GM12864 (cell line): ENCODE results near the gene ZFX.

Experiments
- DNase-seq: peaks from one replicate; pipeline ENCODE4 v3.0.0-alpha.2; 2011; ENCODE audit warnings: low read depth
- H3K4me3 ChIP-seq: 2 replicates; pipeline ENCODE4 v1.5.1; 2011; ENCODE audit warnings: mild to moderate bottlenecking, low read depth, low read length, control low read depth
- CTCF ChIP-seq: IDR thresholded peaks from 2 replicates; pipeline ENCODE4 v1.5.1; 2011; ENCODE audit warnings: low read depth, mild to moderate bottlenecking, moderate library complexity, low read length, control low read depth, inconsistent platforms; ENCODE audit errors: missing control alignments

ZFX gene

GRCh38 chrX:24216827-24217226 lies 67.3 kb downstream of the ZFX start:
- DNase-seq = no peak
- H3K4me3 ChIP-seq = no peak overlapping the region
- no peak for TF ChIP-seq CTCF

GRCh38 chrX:24219320-24219719 lies 69.8 kb downstream of the ZFX start:
- DNase-seq = no peak
- TF ChIP-seq CTCF = no peak
- H3K4me3 ChIP-seq = no peak overlapping the region

GRCh38 chrX:24221872-24222271 lies 72.3 kb downstream of the ZFX start:
- H3K4me3 ChIP-seq = no peak overlapping the region
- no peak for DNase-seq
- no peak for TF ChIP-seq CTCF

GRCh38 chrX:24225265-24225664 lies 75.7 kb downstream of the ZFX start:
- no peak overlapping the region for H3K4me3 ChIP-seq
- no peak for TF ChIP-seq CTCF
- no peak for DNase-seq

GRCh38 chrX:24226176-24226575 lies 76.6 kb downstream of the ZFX start:
- no peak for TF ChIP-seq CTCF
- H3K4me3 ChIP-seq = no peak overlapping the region
- no peak for DNase-seq

GRCh38 chrX:24228596-24228995 lies 79.1 kb downstream of the ZFX start:
- no peak for TF ChIP-seq CTCF
- no peak for DNase-seq

GRCh38 chrX:24229400-24229879 lies 79.9 kb downstream of the ZFX start:
- DNase-seq = no peak
- TF ChIP-seq CTCF = no peak
- H3K4me3 ChIP-seq = no peak overlapping the region

More at GRCh38 chrX:24228596-24228995, 79.1 kb downstream of the ZFX start:
- H3K4me3 ChIP-seq = no peak overlapping the region
